DND-41 (cell line): Measurements from ENCODE around the gene LCN6.

ENCODE experiments used
- CTCF ChIP-seq: IDR thresholded peaks from 2 replicates; pipeline ENCODE4 v1.5.1; 2012; ENCODE audit warnings: borderline replicate concordance, low read length, moderate library complexity, mild to moderate bottlenecking; ENCODE audit not compliant: poor library complexity, severe bottlenecking; ENCODE audit errors: extremely low read depth
- EZH2 ChIP-seq: IDR thresholded peaks from 3 replicates; pipeline ENCODE4 v1.6.1; 2012; ENCODE audit warnings: borderline replicate concordance, low read depth, mild to moderate bottlenecking, moderate library complexity, low read length, inconsistent platforms; ENCODE audit not compliant: severe bottlenecking

GRCh38 chr9:136745389-136746154 lies 2.8 kb downstream of the LCN6 start:
- TF ChIP-seq CTCF = no peak
- TF ChIP-seq EZH2 = no peak
